GM12878 (cell line): ENCODE data around the gene AVPR1B. TPM values are rescaled to one million over a fixed set of nuclear protein-coding genes. Genes with fewer than 3 reads are reported as not detected.

ENCODE experiments used
- ATAC-seq: fragments of 200-7000 bp; cut with Tn5 transposase; 3 replicates; pipeline ENCODE4 v1.9.1; 2020; ENCODE audit warnings: mild to moderate bottlenecking, moderate library complexity
- BruUV-seq: library from RNA; stranded (reverse); fragments of 400-500 nt; replicated peaks from 2 replicates; lab custom pipeline; 2021; lab: Mats Ljungman, UMichigan
- CTCF ChIA-PET: fragments of 300-600 bp; sonication (Branson Sonifier 250); formaldehyde crosslinking; extraction: SDS; loops from one replicate; lab custom pipeline; 2021; ENCODE audit warnings: inconsistent platforms; lab: Yijun Ruan, JAX
- POLR2A ChIA-PET: fragments of 350-600 bp; formaldehyde crosslinking; extraction: SDS; loops from one replicate; lab custom pipeline; 2021; ENCODE audit warnings: inconsistent platforms; lab: Charles Lee
- RAD21 ChIA-PET: fragments of 300-600 bp; sonication (Branson Sonifier 250); formaldehyde crosslinking; loops from one replicate; lab custom pipeline; 2023; ENCODE audit warnings: antibody characterized with exemption; ENCODE audit not compliant: unreplicated experiment; lab: Charles Lee
- SMC1A ChIA-PET: fragments of 300-600 bp; sonication (Branson Sonifier 250); formaldehyde crosslinking; loops from one replicate; lab custom pipeline; 2023; ENCODE audit not compliant: unreplicated experiment, uncharacterized antibody; lab: Charles Lee
- DNase-seq: peaks from one replicate; pipeline ENCODE4 v3.0.0-alpha.2; 2011; ENCODE audit warnings: low read depth, low spot score
- FAIRE-seq: peaks from 3 replicates; lab custom pipeline; 2011; peaks lifted over from hg19 to GRCh38; lab: Jason Lieb, UNC
- H2AFZ ChIP-seq: 2 replicates; pipeline ENCODE4 v1.6.0; 2011; ENCODE audit warnings: low read depth, low read length, control low read depth; ENCODE audit not compliant: control insufficient read depth
- H3K27ac ChIP-seq: 2 replicates; pipeline ENCODE4 v1.5.1; 2011; ENCODE audit warnings: control low read depth; ENCODE audit not compliant: control insufficient read depth, insufficient read depth
- H3K27me3 ChIP-seq, 2 experiments: replicated peaks in 1 of 2; 2 replicates each; pipeline versions ENCODE4 v1.6.0 to v1.6.1; 2011; ENCODE audit warnings: low read length in 1 of 2; ENCODE audit not compliant: control insufficient read depth in 2 of 2, insufficient read depth in 2 of 2
- H3K36me3 ChIP-seq, 2 experiments: 2 replicates each; pipeline ENCODE4 v1.5.1; 2011; ENCODE audit warnings: low read length in 1 of 2; ENCODE audit not compliant: control insufficient read depth in 2 of 2, insufficient read depth in 2 of 2
- H3K4me1 ChIP-seq: 2 replicates; pipeline ENCODE4 v1.6.1; 2011; ENCODE audit warnings: mild to moderate bottlenecking, low read length, moderate library complexity, mixed read lengths; ENCODE audit not compliant: control insufficient read depth, insufficient read depth
- H3K4me2 ChIP-seq: 2 replicates; pipeline ENCODE4 v1.6.0; 2011; ENCODE audit warnings: control low read depth; ENCODE audit not compliant: control insufficient read depth, insufficient read depth
- H3K4me3 ChIP-seq: fragments of 200-600 bp; sonication (generic); 2 replicates; pipeline ENCODE4 v1.5.1; 2016
- H3K79me2 ChIP-seq: 2 replicates; pipeline ENCODE4 v1.6.0; 2011; ENCODE audit warnings: low read length; ENCODE audit not compliant: control insufficient read depth, insufficient read depth
- H3K9ac ChIP-seq: 2 replicates; pipeline ENCODE4 v1.8.0; 2011; ENCODE audit warnings: low read length, control low read depth, mixed read lengths; ENCODE audit not compliant: control insufficient read depth, insufficient read depth
- H3K9me3 ChIP-seq: replicated peaks from 3 replicates; pipeline ENCODE4 v1.5.1; 2011; ENCODE audit warnings: mild to moderate bottlenecking, low read length; ENCODE audit not compliant: control insufficient read depth, insufficient read depth
- H4K20me1 ChIP-seq: 2 replicates; pipeline ENCODE4 v1.6.0; 2011; ENCODE audit not compliant: control insufficient read depth, insufficient read depth
- CBFB ChIP-seq: IDR thresholded peaks from 2 replicates; pipeline ENCODE4 v1.6.1; 2016; ENCODE audit warnings: antibody characterized with exemption, low read depth
- EED ChIP-seq: sonication (generic); IDR thresholded peaks from 2 replicates; pipeline ENCODE4 v1.6.1; 2016; ENCODE audit warnings: antibody characterized with exemption, low read depth
- HDGF ChIP-seq: fragments of 450-650 bp; IDR thresholded peaks from 2 replicates; pipeline ENCODE4 v1.6.1; 2016; ENCODE audit warnings: antibody characterized with exemption
- JUNB ChIP-seq: IDR thresholded peaks from 2 replicates; pipeline ENCODE4 v1.6.1; 2016; ENCODE audit warnings: antibody characterized with exemption, mild to moderate bottlenecking
- MTA3 ChIP-seq: IDR thresholded peaks from 2 replicates; pipeline ENCODE4 v1.6.1; 2012; ENCODE audit warnings: low read length, inconsistent platforms, borderline replicate concordance
- MYC ChIP-seq: IDR thresholded peaks from 2 replicates; pipeline ENCODE4 v1.6.1; 2011; ENCODE audit warnings: mild to moderate bottlenecking, low read length, moderate library complexity, inconsistent platforms; ENCODE audit not compliant: insufficient read depth, insufficient replicate concordance, insufficient read length, severe bottlenecking
- NBN ChIP-seq: fragments of 450-650 bp; IDR thresholded peaks from 2 replicates; pipeline ENCODE4 v1.6.1; 2016
- PBX3 ChIP-seq: IDR thresholded peaks from 2 replicates; pipeline ENCODE4 v1.6.1; 2011; ENCODE audit warnings: mild to moderate bottlenecking, low read depth, low read length, moderate library complexity; ENCODE audit not compliant: insufficient replicate concordance
- SIN3A ChIP-seq: IDR thresholded peaks from 2 replicates; pipeline ENCODE4 v1.6.1; 2012; ENCODE audit warnings: low read depth, low read length, improper control_type of control experiment
- SMARCA5 ChIP-seq: fragments of 450-650 bp; IDR thresholded peaks from 2 replicates; pipeline ENCODE4 v1.6.1; 2017; ENCODE audit warnings: mild to moderate bottlenecking
- SPI1 ChIP-seq: IDR thresholded peaks from 2 replicates; pipeline ENCODE4 v1.6.1; 2011; ENCODE audit warnings: low read depth, mild to moderate bottlenecking, low read length, moderate library complexity, borderline replicate concordance; ENCODE audit not compliant: insufficient read depth
- STAT3 ChIP-seq: IDR thresholded peaks from 2 replicates; pipeline ENCODE4 v1.6.1; 2011; ENCODE audit warnings: low read depth, low read length, improper control_type of control experiment
- TAF1 ChIP-seq: IDR thresholded peaks from 2 replicates; pipeline ENCODE4 v1.6.1; 2011; ENCODE audit warnings: mild to moderate bottlenecking, low read depth, low read length, borderline replicate concordance
- ZBTB11 ChIP-seq: fragments of 450-650 bp; formaldehyde crosslinking; IDR thresholded peaks from 2 replicates; pipeline ENCODE4 v1.5.0; 2022; ENCODE audit warnings: mild to moderate bottlenecking, missing genetic modification characterization
- ZNF217 ChIP-seq: fragments of 450-650 bp; IDR thresholded peaks from 2 replicates; pipeline ENCODE4 v1.6.1; 2017; ENCODE audit warnings: antibody characterized with exemption, mild to moderate bottlenecking
- ZNF24 ChIP-seq: fragments of 450-650 bp; IDR thresholded peaks from 2 replicates; pipeline ENCODE4 v1.6.1; 2017; ENCODE audit warnings: antibody characterized with exemption, mild to moderate bottlenecking
- ZNF384 ChIP-seq: IDR thresholded peaks from 2 replicates; pipeline ENCODE4 v1.6.1; 2012; ENCODE audit warnings: low read depth, mild to moderate bottlenecking, low read length, improper control_type of control experiment, borderline replicate concordance
- WGBS: methylation state at CpG from one replicate; pipeline ENCODE4 v1.1.6; 2016; ENCODE audit warnings: low lambda C conversion rate; ENCODE audit not compliant: insufficient replicate concordance, insufficient coverage; ENCODE audit errors: missing lambda C conversion rate; 5-methylcytosine and 5-hydroxymethylcytosine counted together
- in situ Hi-C: fragments of 300-500 bp; cut with MboI; formaldehyde crosslinking; loops from 9 replicates; pipeline ENCODE4 v1.14.3; 2018; ENCODE audit warnings: mixed read lengths
- intact Hi-C: fragments of 100-400 bp; cut with micrococcal nuclease; formaldehyde crosslinking; loops from one replicate; pipeline ENCODE4 v1.14.2; 2022; ENCODE audit not compliant: unreplicated experiment
- polyA plus RNA-seq, 11 experiments: library from polyadenylated mRNA; depleted of rRNA in 4 of 11; unstranded in 6 of 11; stranded (reverse) in 5 of 11; fragments of >200 nt; fragmentation: Nextera tagmentation in 4 of 11; fragmentation: Illumina TruSeq in 1 of 11; extraction: Ambion mirVana in 4 of 11; extraction: Trizol in 1 of 11; gene quantifications; 1 replicate in 1 of 11; 2 replicates in 10 of 11; pipeline versions ENCODE4 v1.2.1 to v1.2.3, GENCODE V29; 2011 to 2016; ENCODE audit warnings: inconsistent platforms in 2 of 11, missing spikeins in 2 of 11, low read depth in 1 of 11
- total RNA-seq, 4 experiments: library from RNA; depleted of rRNA in 3 of 4; stranded (reverse); fragments of >200 nt in 3 of 4; fragmentation: Illumina TruSeq in 1 of 4; extraction: Trizol in 1 of 4; gene quantifications; 2 replicates each; pipeline versions ENCODE4 v1.2.1 to v1.2.3, GENCODE V29; 2013 to 2021
- TF ChIP-seq, protein P1 (sequence below): IDR thresholded peaks from 2 replicates; pipeline ENCODE4 v1.6.1; 2011; ENCODE audit warnings: low read depth, low read length, improper control_type of control experiment, borderline replicate concordance
- TF ChIP-seq, protein P2 (sequence below): IDR thresholded peaks from 2 replicates; pipeline ENCODE4 v1.6.1; 2012; ENCODE audit warnings: low read depth, low read length, improper control_type of control experiment

Gene AVPR1B
- total and polyA plus RNA-seq, 10 of the 15 experiments (the other 5 are each of a cell fraction or from before 2014, with no cell fraction given) = not detected

- no peak overlapping the region for H3K27ac ChIP-seq
- no peak overlapping the region for H2AFZ ChIP-seq
- TF ChIP-seq JUNB (no peak), TAF1 (no peak), SIN3A (no peak), SMARCA5 (no peak), CBFB (no peak), PBX3 (no peak), HDGF (no peak), SPI1 (no peak), ZNF24 (no peak), MTA3 (no peak), ZNF384 (no peak), NBN (no peak), EED (no peak), ZNF217 (no peak), STAT3 (no peak), MYC (no peak), ZBTB11 (CRISPR knock-in tag) (no peak)
- TF ChIP-seq, protein P1, sequence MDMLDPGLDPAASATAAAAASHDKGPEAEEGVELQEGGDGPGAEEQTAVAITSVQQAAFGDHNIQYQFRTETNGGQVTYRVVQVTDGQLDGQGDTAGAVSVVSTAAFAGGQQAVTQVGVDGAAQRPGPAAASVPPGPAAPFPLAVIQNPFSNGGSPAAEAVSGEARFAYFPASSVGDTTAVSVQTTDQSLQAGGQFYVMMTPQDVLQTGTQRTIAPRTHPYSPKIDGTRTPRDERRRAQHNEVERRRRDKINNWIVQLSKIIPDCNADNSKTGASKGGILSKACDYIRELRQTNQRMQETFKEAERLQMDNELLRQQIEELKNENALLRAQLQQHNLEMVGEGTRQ = no peak
- TF ChIP-seq, protein P2, sequence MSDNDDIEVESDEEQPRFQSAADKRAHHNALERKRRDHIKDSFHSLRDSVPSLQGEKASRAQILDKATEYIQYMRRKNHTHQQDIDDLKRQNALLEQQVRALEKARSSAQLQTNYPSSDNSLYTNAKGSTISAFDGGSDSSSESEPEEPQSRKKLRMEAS = no peak
- no peak overlapping the region for H3K9ac ChIP-seq
- H3K36me3 ChIP-seq = no peaks in the 10 kb centered on the region
- POLR2A ChIA-PET = no interaction called here
- RAD21 ChIA-PET = no interaction called here
- H4K20me1 ChIP-seq = no peaks in the 10 kb centered on the region
- DNase-seq (no peak), ATAC-seq (no peak), FAIRE-seq (no peak)
- no peak overlapping the region for H3K4me3 ChIP-seq
- 42% methylated on average over 15 of the region's 15 CpGs for WGBS
- H3K4me1 ChIP-seq = no peaks in the 10 kb centered on the region
- no peak overlapping the region for H3K4me2 ChIP-seq
- peaks cover 1 to 18% of the 10 kb centered on the region in 2 experiments for H3K27me3 ChIP-seq
- no TSS peak for BruUV-seq
- no peaks in the 10 kb centered on the region; the same call in 2 of the 3 replicates for H3K9me3 ChIP-seq
- H3K79me2 ChIP-seq = no peaks in the 10 kb centered on the region
- in situ Hi-C loops = no loop called here
- CTCF ChIA-PET = interaction anchor here (0.6 kb wide), 1 partner anchor 242 kb away, joined by 3 read pairs; no protein-coding TSS in a partner anchor
- intact Hi-C loops = no loop called here
- SMC1A ChIA-PET = no interaction called here
Observed at GRCh38 chr1:206143537-206144172, 26.5 kb upstream of the AVPR1B start.
